HG03175 (cell line): Measurements from ENCODE around the gene NTF3.

Source experiments
- ATAC-seq: cut with Tn5 transposase; IDR thresholded peaks from one replicate; pipeline ENCODE4 v1.9.1; 2021; ENCODE audit warnings: mild to moderate bottlenecking, moderate library complexity; ENCODE audit not compliant: unreplicated experiment

NTF3 gene

DNA sequence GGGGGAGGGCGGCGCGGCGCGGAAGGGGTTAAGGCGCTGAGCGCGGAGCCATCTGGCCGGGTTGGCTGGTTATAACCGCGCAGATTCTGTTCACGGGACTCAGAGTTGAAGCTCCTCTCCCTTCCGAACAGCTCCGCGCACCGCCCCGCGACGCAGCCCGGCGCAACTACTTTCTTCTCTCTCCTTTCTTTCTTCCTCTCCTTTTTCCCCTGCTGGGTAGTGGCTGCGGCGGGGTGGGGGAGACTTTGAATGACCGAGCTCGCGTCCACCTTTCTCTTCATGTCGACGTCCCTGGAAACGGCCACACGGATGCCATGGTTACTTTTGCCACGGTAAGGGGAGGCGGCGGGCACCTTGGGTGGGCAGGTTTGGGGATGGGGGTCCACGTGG, at the start of gene NTF3:
TSS of gene NTF3 (plus strand) at position 98 of the 390 bp plus-strand sequence. CDS start at position 315, 217 bp downstream.
- ATAC-seq = no peak

DNA sequence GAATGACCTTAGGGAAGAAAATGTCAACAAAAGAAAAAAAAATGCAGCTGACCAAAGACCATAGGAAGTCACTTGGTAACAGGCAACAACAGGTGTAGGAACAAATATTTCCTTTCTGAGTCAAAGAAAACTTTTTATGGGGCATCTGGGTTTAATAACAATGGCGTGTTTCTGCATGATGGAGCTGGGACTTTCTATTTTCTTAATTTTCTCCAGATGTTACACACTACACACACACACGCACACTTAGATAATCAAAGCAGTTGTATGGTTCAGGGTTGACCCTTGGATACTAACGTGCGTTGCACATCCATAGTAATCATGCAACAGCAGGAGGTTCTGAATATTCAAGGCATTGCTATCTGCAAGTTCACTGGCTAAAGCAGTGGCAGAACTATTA, 47.9 kb upstream of the NTF3 start:
- no peak for ATAC-seq

- no peak for ATAC-seq
These were observed 43.0 kb upstream of the NTF3 start for GRCh38 chr12:5388581-5389535.

DNA sequence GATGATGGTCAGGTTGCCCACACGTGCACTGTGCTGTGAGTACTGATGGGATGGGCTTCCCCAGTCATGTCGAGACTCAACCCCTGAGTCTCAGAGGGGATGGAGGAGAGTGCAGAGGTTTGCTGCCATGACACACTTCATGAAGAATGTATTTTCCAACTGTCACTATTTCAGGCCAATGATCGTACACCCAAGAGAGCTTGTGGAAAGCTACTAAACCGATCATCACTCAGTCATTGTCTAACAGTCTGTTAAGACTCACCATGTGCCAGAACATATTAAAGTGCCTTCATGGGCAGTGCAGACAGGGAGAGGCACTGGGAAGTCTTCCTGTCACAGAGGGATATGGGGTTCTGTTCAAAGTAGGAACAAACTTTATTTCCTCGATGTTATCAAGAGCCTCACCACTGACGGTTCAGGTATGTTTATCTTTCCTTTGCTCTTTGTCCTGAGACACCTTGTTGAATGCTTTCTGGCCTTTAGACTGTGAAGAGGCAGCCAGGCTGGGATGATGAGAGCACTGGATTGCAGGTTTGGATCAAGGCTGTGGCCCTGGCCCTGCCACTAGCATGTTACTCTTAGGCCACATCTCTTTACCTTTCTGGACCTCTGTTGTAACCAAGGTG, 41.6 kb upstream of the NTF3 start:
- ATAC-seq = no peak

DNA sequence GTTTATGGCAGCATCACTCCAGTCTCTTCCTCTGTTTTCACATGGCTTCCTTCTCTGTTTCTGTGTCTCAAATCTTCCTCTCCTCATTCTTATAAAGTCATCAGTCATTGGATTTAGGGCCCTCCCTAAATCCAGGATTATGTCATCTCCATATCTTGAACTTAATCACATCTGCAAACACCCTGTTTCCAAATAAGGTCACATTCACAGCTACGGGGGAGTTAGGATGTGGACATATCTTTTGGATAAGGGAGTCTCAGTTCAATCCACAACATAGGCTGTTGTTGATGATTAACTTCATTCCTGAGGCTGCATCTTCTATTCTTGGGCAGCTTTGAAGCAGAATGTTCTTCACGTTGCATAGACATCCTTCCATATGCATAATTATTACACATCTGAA, 40.3 kb upstream of the NTF3 start:
- ATAC-seq = no peak

- no peak for ATAC-seq
These were observed 38.9 kb upstream of the NTF3 start for GRCh38 chr12:5392961-5393360.

GRCh38 chr12:5395443-5396271, 36.3 kb upstream of the NTF3 start:
- ATAC-seq = no peak

- no peak for ATAC-seq
These were observed 35.4 kb upstream of the NTF3 start for GRCh38 chr12:5396541-5396940.

DNA sequence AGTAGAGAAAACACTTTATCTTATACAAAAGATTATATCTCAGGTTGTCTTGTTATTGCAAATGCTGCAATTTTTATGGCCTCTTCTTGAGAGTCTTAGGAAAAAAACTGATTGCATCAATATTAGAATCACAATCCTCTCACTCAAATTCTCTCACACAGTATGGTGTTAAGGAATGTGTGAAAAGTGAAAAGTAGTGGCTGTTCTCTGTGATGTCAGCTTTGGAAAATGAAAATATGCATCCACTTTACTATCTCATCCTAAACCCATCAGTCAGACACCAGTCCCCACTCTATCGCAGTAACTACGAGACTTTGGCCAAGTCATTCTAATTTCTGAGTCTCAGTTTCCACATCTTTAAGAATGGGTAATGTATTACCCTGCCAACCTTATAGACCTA, 32.6 kb upstream of the NTF3 start:
- ATAC-seq = no peak

- ATAC-seq = no peak
These were observed 29.6 kb upstream of the NTF3 start for GRCh38 chr12:5402009-5402935.

GRCh38 chr12:5403411-5403810, 28.5 kb upstream of the NTF3 start:
- ATAC-seq = no peak

DNA sequence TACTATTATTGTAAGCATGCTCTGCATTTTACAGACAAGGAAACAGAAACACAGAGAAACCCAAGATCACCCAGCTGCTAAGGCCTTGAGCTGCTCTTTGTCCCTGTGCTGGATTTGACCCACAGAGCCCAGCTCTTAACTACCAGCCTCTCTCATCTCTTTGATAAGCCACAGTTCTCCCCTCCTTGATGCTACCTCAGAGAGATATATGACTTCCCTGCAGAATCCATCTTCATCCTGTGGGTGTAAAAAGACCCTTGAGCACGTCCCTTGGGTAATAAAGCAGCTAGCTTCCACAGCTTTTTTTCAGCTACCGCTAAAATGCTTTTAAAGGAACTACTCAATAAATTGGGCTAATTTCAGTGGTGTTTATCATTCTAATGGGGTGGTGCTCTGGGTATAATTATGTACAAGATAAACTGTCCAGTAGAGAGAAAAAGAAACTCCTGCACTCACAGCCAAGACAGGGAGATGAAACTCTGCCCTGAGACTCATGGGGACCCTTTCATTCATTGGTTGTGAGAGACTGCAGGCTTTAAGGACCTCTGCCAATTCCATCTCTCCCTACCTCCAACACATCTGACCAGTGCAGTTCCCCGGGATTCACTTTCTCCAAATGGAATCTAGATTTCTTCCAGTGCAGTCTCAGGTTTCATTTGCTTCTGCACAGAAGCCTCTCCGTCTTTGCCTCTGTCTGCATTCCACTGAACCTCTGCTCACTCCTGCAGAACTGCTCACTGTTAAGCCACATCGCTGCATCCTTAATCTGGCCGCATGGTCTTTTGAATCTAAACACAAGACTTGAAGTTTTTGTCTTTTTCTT, 24.7 kb upstream of the NTF3 start:
- ATAC-seq = no peak

- no peak for ATAC-seq
These were observed 22.3 kb upstream of the NTF3 start for GRCh38 chr12:5409619-5410018.

GRCh38 chr12:5416571-5416970, 15.3 kb upstream of the NTF3 start:
- ATAC-seq = no peak

GRCh38 chr12:5417500-5417899, 14.4 kb upstream of the NTF3 start:
- ATAC-seq = no peak

- no peak for ATAC-seq
These were observed 3.3 kb upstream of the NTF3 start for GRCh38 chr12:5428332-5429221.

- no peak for ATAC-seq
These were observed 2.0 kb upstream of the NTF3 start for GRCh38 chr12:5429741-5430557.
